Left ventricle myocardium inferior (tissue), 1 donor: ENCODE measurements around the gene MRPS35. TPM values are rescaled to one million over a fixed set of nuclear protein-coding genes. Genes with fewer than 3 reads are reported as not detected.
"Not testable (repeated sequence)": the region's sequence is repeated elsewhere in the genome, so short reads cannot be mapped to it uniquely, and the experiment has no call there.

Experiments used
- DNase-seq: peaks from one replicate; pipeline ENCODE4 v3.0.0-alpha.2; 2020
- H3K27ac ChIP-seq: fragments of 200-600 bp; replicated peaks from 2 replicates; pipeline ENCODE4 v1.8.0; 2021
- H3K27me3 ChIP-seq: fragments of 200-600 bp; 2 replicates; pipeline ENCODE4 v1.8.0; 2021; ENCODE audit warnings: low read depth
- H3K36me3 ChIP-seq: fragments of 200-600 bp; 2 replicates; pipeline ENCODE4 v1.8.0; 2021
- H3K4me1 ChIP-seq: fragments of 200-600 bp; 2 replicates; pipeline ENCODE4 v1.8.0; 2021
- H3K4me3 ChIP-seq: fragments of 200-600 bp; 2 replicates; pipeline ENCODE4 v1.8.0; 2021; ENCODE audit warnings: mild to moderate bottlenecking, moderate library complexity
- H3K9me3 ChIP-seq: fragments of 200-600 bp; replicated peaks from 2 replicates; pipeline ENCODE4 v1.8.0; 2021
- intact Hi-C: fragments of 100-400 bp; cut with micrococcal nuclease; formaldehyde crosslinking; loops from one replicate; pipeline ENCODE4 v1.11.0; 2022
- total RNA-seq: library from RNA; stranded (reverse); fragmentation: NEBNext Ultra II Directional; extraction: Animal tissue kit (Norgen Biotek cat#: 25700); gene quantifications from one replicate; pipeline ENCODE4 v1.2.1, GENCODE V29; 2021
- TF ChIP-seq, protein P1 (sequence below): fragments of 200-600 bp; IDR thresholded peaks from 2 replicates; pipeline ENCODE4 v1.8.0; 2021; ENCODE audit warnings: antibody characterized with exemption, mild to moderate bottlenecking, borderline replicate concordance
- donor health status: DM: no; HTN: yes; CAD: no; lungs with severe emphysema.

MRPS35 gene
- total RNA-seq, 1 donor from 2014 or later: 61.4 TPM

DNA sequence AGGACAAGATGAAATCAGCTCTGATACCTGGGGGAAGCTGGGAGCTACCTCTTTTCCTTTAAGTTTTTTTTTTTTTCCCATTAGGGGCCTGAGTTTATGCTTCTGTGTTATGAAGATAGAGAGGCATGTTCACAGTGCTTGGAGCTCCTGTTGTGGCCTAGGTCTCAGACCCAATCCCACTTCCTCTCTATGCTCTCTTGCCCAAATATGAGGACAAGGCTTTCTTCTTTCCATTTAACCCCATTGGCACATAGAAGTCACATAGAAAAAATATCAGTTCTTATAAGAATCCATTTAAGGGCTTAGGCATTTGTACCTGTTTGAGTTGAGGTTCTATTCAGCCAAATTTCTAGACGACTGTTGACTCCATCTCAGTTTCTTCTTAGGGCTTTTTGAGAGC, 12.6 kb downstream of the MRPS35 start:
- no peaks in the 10 kb centered on the region for H3K9me3 ChIP-seq
- intact Hi-C loops: no loop called here
- no peak overlapping the region for H3K27ac ChIP-seq
- no peak for DNase-seq
- H3K36me3 ChIP-seq: peaks cover 84% of the 10 kb centered on the region
- H3K4me3 ChIP-seq: no peak overlapping the region
- no peaks in the 10 kb centered on the region for H3K27me3 ChIP-seq
- TF ChIP-seq, protein P1, sequence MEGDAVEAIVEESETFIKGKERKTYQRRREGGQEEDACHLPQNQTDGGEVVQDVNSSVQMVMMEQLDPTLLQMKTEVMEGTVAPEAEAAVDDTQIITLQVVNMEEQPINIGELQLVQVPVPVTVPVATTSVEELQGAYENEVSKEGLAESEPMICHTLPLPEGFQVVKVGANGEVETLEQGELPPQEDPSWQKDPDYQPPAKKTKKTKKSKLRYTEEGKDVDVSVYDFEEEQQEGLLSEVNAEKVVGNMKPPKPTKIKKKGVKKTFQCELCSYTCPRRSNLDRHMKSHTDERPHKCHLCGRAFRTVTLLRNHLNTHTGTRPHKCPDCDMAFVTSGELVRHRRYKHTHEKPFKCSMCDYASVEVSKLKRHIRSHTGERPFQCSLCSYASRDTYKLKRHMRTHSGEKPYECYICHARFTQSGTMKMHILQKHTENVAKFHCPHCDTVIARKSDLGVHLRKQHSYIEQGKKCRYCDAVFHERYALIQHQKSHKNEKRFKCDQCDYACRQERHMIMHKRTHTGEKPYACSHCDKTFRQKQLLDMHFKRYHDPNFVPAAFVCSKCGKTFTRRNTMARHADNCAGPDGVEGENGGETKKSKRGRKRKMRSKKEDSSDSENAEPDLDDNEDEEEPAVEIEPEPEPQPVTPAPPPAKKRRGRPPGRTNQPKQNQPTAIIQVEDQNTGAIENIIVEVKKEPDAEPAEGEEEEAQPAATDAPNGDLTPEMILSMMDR: no peak
- no peaks in the 10 kb centered on the region for H3K4me1 ChIP-seq

DNA sequence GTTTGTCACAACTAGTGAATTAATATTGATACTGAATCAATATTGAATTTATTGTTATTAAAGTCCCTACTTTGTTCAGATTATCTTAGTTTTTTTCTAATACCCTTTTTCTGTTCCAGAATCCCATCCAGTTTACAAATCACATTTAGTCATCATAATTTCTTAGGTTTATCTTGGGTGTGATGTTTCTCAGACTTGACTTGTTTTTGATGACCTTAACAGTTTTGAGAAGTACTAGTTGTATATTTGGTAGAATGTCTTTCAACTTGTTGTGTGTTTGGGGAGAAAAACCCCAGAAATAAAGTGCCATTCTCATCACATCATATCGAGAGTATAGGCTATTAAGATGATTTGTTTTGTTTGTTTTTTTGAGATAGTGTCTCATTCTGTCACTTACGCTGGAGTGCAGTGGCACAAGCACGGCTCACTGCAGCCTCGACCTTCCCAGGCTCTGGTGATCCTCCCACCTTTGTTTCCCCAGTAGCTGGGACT, 19.5 kb downstream of the MRPS35 start:
- TF ChIP-seq, protein P1: no peak
- intact Hi-C loops: loop anchor here (5.0 to 10.0 kb wide), 2 partner anchors 92 to 215 kb away; no protein-coding TSS in a partner anchor
- Histone ChIP-seq H3K4me1 (no peaks in the 10 kb centered on the region), H3K27ac (no peak overlapping the region), H3K4me3 (no peak overlapping the region), H3K27me3 (no peaks in the 10 kb centered on the region), H3K36me3 (peaks cover 59% of the 10 kb centered on the region), H3K9me3 (no peaks in the 10 kb centered on the region)
- DNase-seq: no peak

DNA sequence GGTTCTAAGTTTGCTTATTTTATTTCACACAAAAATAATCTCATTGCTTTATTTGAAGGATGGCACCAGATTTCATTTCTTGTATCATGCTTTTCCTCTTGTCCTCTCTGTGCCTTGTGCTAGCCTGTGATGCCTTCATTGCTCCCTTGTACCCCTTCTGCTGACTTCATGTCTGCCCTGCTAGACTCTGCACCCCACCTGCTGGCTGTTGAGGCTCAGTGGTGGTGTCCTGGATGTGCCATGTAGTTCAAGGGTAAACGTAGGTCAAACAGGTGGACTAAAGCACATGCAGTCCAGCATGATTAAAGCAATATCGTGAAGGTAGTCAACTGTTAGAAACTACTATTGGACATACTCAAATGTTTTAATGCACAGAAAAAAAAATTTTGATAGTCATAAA, 21.6 kb downstream of the MRPS35 start:
- Histone ChIP-seq H3K4me3 (no peak overlapping the region), H3K27me3 (no peaks in the 10 kb centered on the region), H3K9me3 (no peaks in the 10 kb centered on the region), H3K27ac (no peak overlapping the region), H3K4me1 (no peaks in the 10 kb centered on the region), H3K36me3 (peaks cover 55% of the 10 kb centered on the region)
- DNase-seq: no peak
- TF ChIP-seq, protein P1: no peak
- intact Hi-C loops: loop anchor here (5.0 to 10.0 kb wide), 2 partner anchors 90 to 213 kb away; no protein-coding TSS in a partner anchor

DNA sequence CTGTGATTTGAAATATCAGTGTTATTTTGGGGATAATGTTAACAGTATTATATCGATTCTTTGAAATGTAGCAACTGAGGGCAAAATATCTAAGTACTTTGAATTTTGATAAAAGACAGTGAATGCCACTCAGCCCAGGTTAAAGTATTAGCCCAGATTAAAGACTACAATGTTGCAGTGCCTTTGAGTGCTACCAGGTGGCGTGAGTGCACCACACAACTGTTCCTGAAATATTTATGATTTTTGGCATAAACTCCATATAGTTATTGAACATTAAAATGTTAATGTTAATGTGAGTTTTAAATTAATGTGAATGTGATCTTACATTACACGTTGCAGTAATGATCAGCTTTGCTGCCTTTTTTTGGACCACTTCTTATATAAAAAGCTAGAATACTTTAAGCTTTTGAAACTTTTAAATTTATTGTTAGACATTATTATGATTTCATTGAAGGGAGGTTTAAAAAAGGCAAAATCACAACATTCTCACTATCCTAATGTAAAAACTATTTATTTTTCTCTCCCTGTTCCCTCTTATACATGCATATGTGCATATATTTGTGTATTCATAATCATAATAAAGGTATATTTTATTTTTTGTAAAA, 22.5 kb downstream of the MRPS35 start:
- Histone ChIP-seq H3K27me3 (no peaks in the 10 kb centered on the region), H3K4me1 (no peaks in the 10 kb centered on the region), H3K27ac (no peak overlapping the region), H3K36me3 (peaks cover 57% of the 10 kb centered on the region), H3K9me3 (no peaks in the 10 kb centered on the region), H3K4me3 (no peak overlapping the region)
- DNase-seq: no peak
- intact Hi-C loops: loop anchor here (5.0 to 10.0 kb wide), 2 partner anchors 89 to 212 kb away; no protein-coding TSS in a partner anchor
- TF ChIP-seq, protein P1: peak; percentile 82

DNA sequence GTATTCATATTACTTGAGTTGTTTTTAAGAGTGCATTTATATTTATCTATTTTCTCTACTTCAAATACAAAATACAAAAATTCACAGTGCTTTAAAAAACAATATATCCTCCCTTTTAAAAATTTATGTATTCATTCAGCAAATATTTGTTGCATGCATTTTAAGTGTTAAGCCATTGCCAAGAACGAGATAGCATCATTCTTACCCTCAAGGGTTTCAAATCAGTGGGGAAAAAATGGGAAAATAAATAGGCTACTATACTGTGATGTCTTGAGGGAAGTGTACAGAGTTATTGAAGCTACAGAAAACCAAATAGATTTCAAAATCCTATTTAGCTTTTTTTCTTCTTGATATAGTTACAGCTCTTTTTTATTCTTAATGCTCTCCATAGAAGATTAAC, 23.2 kb downstream of the MRPS35 start:
- H3K9me3 ChIP-seq: no peaks in the 10 kb centered on the region
- H3K4me1 ChIP-seq: no peaks in the 10 kb centered on the region
- TF ChIP-seq, protein P1: no peak
- H3K27ac ChIP-seq: no peak overlapping the region
- H3K4me3 ChIP-seq: no peak overlapping the region
- no peaks in the 10 kb centered on the region for H3K27me3 ChIP-seq
- peaks cover 62% of the 10 kb centered on the region for H3K36me3 ChIP-seq
- intact Hi-C loops: loop anchor here (5.0 to 10.0 kb wide), 2 partner anchors 89 to 211 kb away; no protein-coding TSS in a partner anchor
- no peak for DNase-seq

DNA sequence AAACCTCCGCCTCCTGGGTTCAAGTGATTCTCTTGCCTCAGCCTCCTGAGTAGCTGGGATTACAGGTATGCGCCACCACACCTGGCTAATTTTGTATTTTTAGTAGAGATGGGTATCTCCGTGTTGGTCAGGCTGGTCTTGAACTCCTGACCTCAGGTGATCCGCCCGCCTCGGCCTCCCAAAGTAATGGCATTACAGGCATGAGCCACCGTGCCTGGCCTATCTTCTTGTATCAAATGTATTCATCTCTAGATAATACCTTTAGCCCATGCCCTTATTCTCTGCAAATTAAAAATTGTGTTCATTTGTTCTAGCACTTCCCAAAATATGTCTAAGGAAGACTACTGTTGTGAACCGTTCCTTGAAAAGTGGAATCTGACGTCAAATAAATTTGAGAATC, 23.7 kb downstream of the MRPS35 start:
- intact Hi-C loops: loop anchor here (5.0 to 10.0 kb wide), 2 partner anchors 88 to 210 kb away; no protein-coding TSS in a partner anchor
- not testable (repeated sequence) for H3K27ac ChIP-seq, H3K4me3 ChIP-seq, H3K9me3 ChIP-seq, H3K27me3 ChIP-seq, DNase-seq, H3K4me1 ChIP-seq
- H3K36me3 ChIP-seq: peaks cover 67% of the 10 kb centered on the region
